Left ventricle myocardium inferior (tissue), 1 donor: ENCODE measurements around the gene NCKAP5. TPM values are rescaled to one million over a fixed set of nuclear protein-coding genes. Genes with fewer than 3 reads are reported as not detected.
A peak's percentile ranks its signal among the peaks of the same experiment; 100 is the strongest.

Source experiments
- DNase-seq: peaks from one replicate; pipeline ENCODE4 v3.0.0-alpha.2; 2020
- H3K27ac ChIP-seq: fragments of 200-600 bp; replicated peaks from 2 replicates; pipeline ENCODE4 v1.8.0; 2021
- H3K27me3 ChIP-seq: fragments of 200-600 bp; 2 replicates; pipeline ENCODE4 v1.8.0; 2021; ENCODE audit warnings: low read depth
- H3K36me3 ChIP-seq: fragments of 200-600 bp; 2 replicates; pipeline ENCODE4 v1.8.0; 2021
- H3K4me1 ChIP-seq: fragments of 200-600 bp; 2 replicates; pipeline ENCODE4 v1.8.0; 2021
- H3K4me3 ChIP-seq: fragments of 200-600 bp; 2 replicates; pipeline ENCODE4 v1.8.0; 2021; ENCODE audit warnings: mild to moderate bottlenecking, moderate library complexity
- H3K9me3 ChIP-seq: fragments of 200-600 bp; replicated peaks from 2 replicates; pipeline ENCODE4 v1.8.0; 2021
- intact Hi-C: fragments of 100-400 bp; cut with micrococcal nuclease; formaldehyde crosslinking; loops from one replicate; pipeline ENCODE4 v1.11.0; 2022
- total RNA-seq: library from RNA; stranded (reverse); fragmentation: NEBNext Ultra II Directional; extraction: Animal tissue kit (Norgen Biotek cat#: 25700); gene quantifications from one replicate; pipeline ENCODE4 v1.2.1, GENCODE V29; 2021
- TF ChIP-seq, protein P1 (sequence below): fragments of 200-600 bp; IDR thresholded peaks from 2 replicates; pipeline ENCODE4 v1.8.0; 2021; ENCODE audit warnings: antibody characterized with exemption, mild to moderate bottlenecking, borderline replicate concordance
- donor health status: DM: no; HTN: yes; CAD: no; lungs with severe emphysema.

NCKAP5 gene
- total RNA-seq, 1 donor from 2014 or later: 6.0 TPM

DNA sequence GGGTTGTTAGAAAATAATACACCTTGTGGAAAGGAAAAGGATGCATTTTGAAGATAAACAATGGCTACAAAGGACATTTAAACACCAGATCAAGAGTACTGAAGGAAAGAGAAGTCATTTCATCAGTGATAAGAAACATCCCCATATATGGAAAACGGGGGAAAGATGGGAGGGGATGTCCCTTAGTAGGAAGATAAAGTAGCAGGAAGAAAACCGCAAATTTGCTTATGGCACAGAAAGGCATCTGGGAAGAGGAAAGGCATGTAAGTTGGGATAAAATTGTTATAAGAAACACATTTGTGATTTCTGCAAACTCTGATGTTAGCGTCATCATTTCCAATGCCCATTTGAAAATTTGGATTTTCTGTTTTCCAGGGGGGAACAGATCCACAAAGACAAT, 887.7 kb downstream of the NCKAP5 start:
- H3K27ac ChIP-seq: no peak overlapping the region
- H3K27me3 ChIP-seq: no peaks in the 10 kb centered on the region
- intact Hi-C loops: no loop called here
- TF ChIP-seq, protein P1, sequence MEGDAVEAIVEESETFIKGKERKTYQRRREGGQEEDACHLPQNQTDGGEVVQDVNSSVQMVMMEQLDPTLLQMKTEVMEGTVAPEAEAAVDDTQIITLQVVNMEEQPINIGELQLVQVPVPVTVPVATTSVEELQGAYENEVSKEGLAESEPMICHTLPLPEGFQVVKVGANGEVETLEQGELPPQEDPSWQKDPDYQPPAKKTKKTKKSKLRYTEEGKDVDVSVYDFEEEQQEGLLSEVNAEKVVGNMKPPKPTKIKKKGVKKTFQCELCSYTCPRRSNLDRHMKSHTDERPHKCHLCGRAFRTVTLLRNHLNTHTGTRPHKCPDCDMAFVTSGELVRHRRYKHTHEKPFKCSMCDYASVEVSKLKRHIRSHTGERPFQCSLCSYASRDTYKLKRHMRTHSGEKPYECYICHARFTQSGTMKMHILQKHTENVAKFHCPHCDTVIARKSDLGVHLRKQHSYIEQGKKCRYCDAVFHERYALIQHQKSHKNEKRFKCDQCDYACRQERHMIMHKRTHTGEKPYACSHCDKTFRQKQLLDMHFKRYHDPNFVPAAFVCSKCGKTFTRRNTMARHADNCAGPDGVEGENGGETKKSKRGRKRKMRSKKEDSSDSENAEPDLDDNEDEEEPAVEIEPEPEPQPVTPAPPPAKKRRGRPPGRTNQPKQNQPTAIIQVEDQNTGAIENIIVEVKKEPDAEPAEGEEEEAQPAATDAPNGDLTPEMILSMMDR: no peak
- no peak for DNase-seq
- no peak overlapping the region for H3K4me3 ChIP-seq
- H3K36me3 ChIP-seq: no peaks in the 10 kb centered on the region
- H3K9me3 ChIP-seq: no peaks in the 10 kb centered on the region
- H3K4me1 ChIP-seq: no peaks in the 10 kb centered on the region

DNA sequence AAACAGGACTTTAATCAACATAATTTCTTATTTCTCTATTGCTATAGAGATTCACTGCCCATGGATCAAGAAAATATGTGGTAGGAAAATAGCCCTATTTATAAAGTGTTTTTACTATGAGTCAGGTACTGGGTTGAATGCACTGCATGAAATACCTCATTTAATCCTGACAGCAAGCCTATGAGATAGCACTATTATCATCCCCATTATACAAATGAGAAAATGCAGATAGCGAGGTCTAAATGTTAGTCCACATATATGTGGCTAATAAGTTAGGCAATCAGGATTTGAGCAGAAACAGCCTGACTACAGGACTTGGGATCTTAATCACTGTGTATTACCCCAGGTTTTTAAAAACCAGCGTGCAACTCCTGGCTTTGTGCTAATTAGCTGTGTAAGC, 889.8 kb downstream of the NCKAP5 start:
- Histone ChIP-seq H3K36me3 (no peaks in the 10 kb centered on the region), H3K4me1 (no peaks in the 10 kb centered on the region), H3K27ac (no peak overlapping the region), H3K9me3 (no peaks in the 10 kb centered on the region), H3K4me3 (no peak overlapping the region), H3K27me3 (peaks cover 9% of the 10 kb centered on the region)
- intact Hi-C loops: no loop called here
- TF ChIP-seq, protein P1: no peak
- DNase-seq: no peak

DNA sequence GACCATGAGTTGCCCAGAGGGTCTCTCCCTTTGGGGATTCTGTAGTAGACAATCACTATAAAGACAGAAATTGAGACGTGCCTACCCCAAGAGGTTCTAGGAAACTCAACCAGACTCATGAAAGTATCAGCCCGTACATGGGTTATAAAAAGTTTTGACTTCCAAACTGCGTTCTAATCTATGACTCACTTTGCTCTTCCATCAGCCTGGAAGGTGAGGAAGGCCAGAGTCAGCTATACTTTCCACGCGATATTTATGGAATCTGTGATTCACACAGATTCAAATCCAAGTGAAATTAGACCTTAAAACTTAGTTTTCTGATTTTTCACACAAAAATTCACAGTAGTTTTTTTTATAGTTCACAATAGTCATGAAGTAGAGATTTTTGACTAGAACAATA, 890.6 kb downstream of the NCKAP5 start:
- Histone ChIP-seq H3K27me3 (peaks cover 17% of the 10 kb centered on the region), H3K27ac (no peak overlapping the region), H3K9me3 (no peaks in the 10 kb centered on the region), H3K4me1 (no peaks in the 10 kb centered on the region), H3K4me3 (no peak overlapping the region), H3K36me3 (no peaks in the 10 kb centered on the region)
- no peak for DNase-seq
- TF ChIP-seq, protein P1: no peak
- intact Hi-C loops: no loop called here

DNA sequence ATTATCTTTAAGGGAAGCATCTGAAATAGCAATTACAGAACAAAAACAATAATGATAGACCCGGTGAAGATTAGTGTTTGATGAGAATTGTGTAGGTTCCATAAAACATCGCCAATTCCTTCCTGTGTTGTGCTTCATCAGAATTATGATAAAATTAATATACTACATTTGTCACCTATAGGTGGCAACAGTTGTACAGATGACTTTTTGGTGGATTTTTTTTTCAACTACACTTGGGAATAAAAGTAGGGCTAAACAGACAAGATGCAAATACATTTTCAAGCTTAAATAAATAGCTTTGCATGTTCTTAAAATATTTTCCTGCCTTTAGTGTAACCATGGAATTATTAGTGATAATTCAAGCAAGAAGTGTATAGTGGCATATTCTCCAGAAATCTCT, 891.3 kb downstream of the NCKAP5 start:
- intact Hi-C loops: no loop called here
- no peak for DNase-seq
- H3K4me3 ChIP-seq: no peak overlapping the region

DNA sequence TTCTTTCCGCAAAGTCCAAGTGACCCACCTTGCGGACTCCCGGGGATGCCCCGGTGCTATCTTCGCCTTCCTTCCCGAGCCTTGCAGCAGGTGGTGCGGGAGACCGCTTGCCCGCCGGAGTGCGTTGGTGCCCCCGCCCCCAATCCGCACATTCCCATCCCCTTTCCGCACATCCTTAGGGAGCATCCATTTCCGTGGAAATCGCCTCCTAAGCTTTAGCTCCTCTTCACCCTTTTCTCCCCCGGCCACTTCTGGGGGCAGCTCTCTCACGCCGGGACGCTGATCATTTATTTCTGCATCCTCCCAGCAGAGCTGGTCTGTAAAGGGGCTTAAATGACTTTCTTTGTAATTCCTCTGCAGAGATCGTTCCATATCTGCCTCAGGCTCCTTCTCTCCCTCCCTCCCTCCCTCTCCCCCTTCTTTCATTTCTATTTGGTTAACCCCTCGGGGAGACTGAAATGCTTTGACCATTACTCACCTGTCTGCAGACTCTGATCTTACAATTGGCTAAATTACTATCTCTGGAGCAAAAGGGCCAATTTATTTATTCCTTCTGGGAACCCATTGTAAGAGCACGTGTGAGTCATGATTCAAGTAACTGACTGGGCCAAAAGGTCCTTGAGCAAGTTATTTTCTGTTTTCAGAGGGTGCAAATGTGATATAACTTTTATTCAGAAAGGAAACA, 897.0 kb downstream of the NCKAP5 start:
- H3K27me3 ChIP-seq: peaks cover 80% of the 10 kb centered on the region
- intact Hi-C loops: no loop called here
- H3K4me3 ChIP-seq: peak overlapping the region; percentile 69
- DNase-seq: no peak
- H3K9me3 ChIP-seq: no peaks in the 10 kb centered on the region
- TF ChIP-seq, protein P1: no peak
- H3K27ac ChIP-seq: no peak overlapping the region
- H3K4me1 ChIP-seq: peaks cover 30% of the 10 kb centered on the region
- no peaks in the 10 kb centered on the region for H3K36me3 ChIP-seq

More for the DNA sequence above, 891.3 kb downstream of the NCKAP5 start:
- TF ChIP-seq, protein P1: peak; percentile 19
- Histone ChIP-seq H3K36me3 (no peaks in the 10 kb centered on the region), H3K27ac (no peak overlapping the region), H3K4me1 (no peaks in the 10 kb centered on the region), H3K9me3 (no peaks in the 10 kb centered on the region), H3K27me3 (peaks cover 24% of the 10 kb centered on the region)
